A549 (cell line): ENCODE results near the gene TMEM231. TPM values are rescaled to one million over a fixed set of nuclear protein-coding genes. Genes with fewer than 3 reads are reported as not detected.

Experiments
- ATAC-seq, 2 experiments: fragments of 200-7000 bp in 1 of 2; fragments of >200 bp in 1 of 2; cut with Nextera tagmentation in 1 of 2; cut with Tn5 transposase in 1 of 2; 3 replicates each; pipeline versions ENCODE4 v1.8.0 to v1.9.1; 2018 to 2020; ENCODE audit warnings: mild to moderate bottlenecking in 1 of 2, moderate library complexity in 1 of 2
- CTCF ChIA-PET: fragments of 300-600 bp; sonication (Branson Sonifier 250); formaldehyde crosslinking; extraction: SDS; loops from one replicate; lab custom pipeline; 2021; ENCODE audit warnings: antibody characterized with exemption, inconsistent platforms; lab: Yijun Ruan, JAX
- POLR2A ChIA-PET: fragments of 350-600 bp; formaldehyde crosslinking; extraction: SDS; loops from one replicate; lab custom pipeline; 2021; ENCODE audit warnings: antibody characterized with exemption, inconsistent platforms; lab: Yijun Ruan, JAX
- DNase-seq, 2 experiments: peaks; one replicate each; pipeline versions ENCODE4 v3.0.0 to v3.0.0-alpha.2; 2011 to 2016; ENCODE audit warnings: low read depth in 1 of 2, low spot score in 1 of 2
- FAIRE-seq: peaks from 2 replicates; lab custom pipeline; 2011; peaks lifted over from hg19 to GRCh38; lab: Jason Lieb, UNC
- H3K27ac ChIP-seq, 2 experiments: fragments of >200 bp; sonication (Bioruptor Twin); formaldehyde crosslinking; 3 replicates each; pipeline ENCODE4 v1.5.1; 2016 to 2017
- H3K4me1 ChIP-seq: fragments of >200 bp; sonication (Bioruptor Twin); formaldehyde crosslinking; 3 replicates; pipeline ENCODE4 v1.6.1; 2016
- H3K4me2 ChIP-seq: fragments of >200 bp; sonication (Bioruptor Twin); formaldehyde crosslinking; 3 replicates; pipeline ENCODE4 v1.6.1; 2016
- H3K4me3 ChIP-seq: fragments of >200 bp; sonication (Bioruptor Twin); formaldehyde crosslinking; 3 replicates; pipeline ENCODE4 v1.5.1; 2016
- H3K9me3 ChIP-seq: fragments of >200 bp; sonication (Bioruptor Twin); formaldehyde crosslinking; 3 replicates; pipeline ENCODE4 v1.6.1; 2016
- CHD2 ChIP-seq: fragments of 150-350 bp; IDR thresholded peaks from 2 replicates; pipeline ENCODE4 v1.6.1; 2014; ENCODE audit warnings: low read length; ENCODE audit not compliant: partially characterized antibody
- CTCF ChIP-seq: fragments of >200 bp; sonication (Bioruptor Twin); formaldehyde crosslinking; IDR thresholded peaks from 3 replicates; pipeline ENCODE4 v1.5.1; 2016
- EHF ChIP-seq: fragments of 250-450 bp; sonication (Bioruptor Pico); IDR thresholded peaks from 2 replicates; pipeline ENCODE4 v1.5.0; 2020; ENCODE audit warnings: mild to moderate bottlenecking
- HES2 ChIP-seq: fragments of >200 bp; sonication (Bioruptor Twin); formaldehyde crosslinking; IDR thresholded peaks from 2 replicates; pipeline ENCODE4 v1.6.1; 2016
- HEYL ChIP-seq: fragments of 250-450 bp; sonication (Bioruptor Pico); IDR thresholded peaks from 2 replicates; pipeline ENCODE4 v1.8.0; 2021; ENCODE audit warnings: mild to moderate bottlenecking, moderate library complexity
- JUN ChIP-seq, 2 experiments: fragments of >200 bp; sonication (Bioruptor Twin); formaldehyde crosslinking; IDR thresholded peaks; 2 replicates in 1 of 2; 3 replicates in 1 of 2; pipeline ENCODE4 v1.6.1; 2016 to 2017
- POLR2AphosphoS2 ChIP-seq: conservative IDR thresholded peaks from 2 replicates; pipeline ENCODE4 v1.6.1; 2012; ENCODE audit warnings: low read length, improper control_type of control experiment, inconsistent platforms
- REST ChIP-seq: fragments of 200-600 bp; sonication (generic); IDR thresholded peaks from 2 replicates; pipeline ENCODE4 v1.6.1; 2016; ENCODE audit warnings: antibody characterized with exemption, mild to moderate bottlenecking, moderate library complexity
- RNF2 ChIP-seq: fragments of 200-600 bp; sonication (generic); IDR thresholded peaks from 2 replicates; pipeline ENCODE4 v1.6.1; 2016; ENCODE audit warnings: low read depth, mild to moderate bottlenecking, antibody characterized with exemption, moderate library complexity, borderline replicate concordance
- ZSCAN20 ChIP-seq: fragments of 250-450 bp; sonication (Bioruptor Pico); IDR thresholded peaks from 2 replicates; pipeline ENCODE4 v1.8.0; 2022; ENCODE audit warnings: mild to moderate bottlenecking, moderate library complexity
- WGBS: methylation state at CpG from one replicate; pipeline ENCODE4 v1.1.6; 2017; ENCODE audit errors: missing lambda C conversion rate; 5-methylcytosine and 5-hydroxymethylcytosine counted together
- polyA plus RNA-seq, 4 experiments: library from polyadenylated mRNA; depleted of rRNA in 3 of 4; stranded (reverse); fragments of >200 nt; fragmentation: RNase III in 1 of 4; extraction: RNeasy Plus Mini Kit Qiagen cat#74134 plus additional on column Dnase treatment in 1 of 4; gene quantifications; 2 replicates in 3 of 4; 3 replicates in 1 of 4; pipeline ENCODE4 v1.2.3, GENCODE V29; 2011 to 2017
- TF ChIP-seq, protein P1 (sequence below): fragments of >200 bp; sonication (Bioruptor Twin); formaldehyde crosslinking; IDR thresholded peaks from 3 replicates; pipeline ENCODE4 v1.6.1; 2016
- TF ChIP-seq, protein P2 (sequence below): IDR thresholded peaks from 2 replicates; pipeline ENCODE4 v1.6.1; 2012; ENCODE audit warnings: low read depth, borderline replicate concordance

TMEM231 gene
- polyA plus RNA-seq, 2 of the 4 experiments (the other 2 are of a cell fraction) = 5.3 to 11.4 TPM

DNA sequence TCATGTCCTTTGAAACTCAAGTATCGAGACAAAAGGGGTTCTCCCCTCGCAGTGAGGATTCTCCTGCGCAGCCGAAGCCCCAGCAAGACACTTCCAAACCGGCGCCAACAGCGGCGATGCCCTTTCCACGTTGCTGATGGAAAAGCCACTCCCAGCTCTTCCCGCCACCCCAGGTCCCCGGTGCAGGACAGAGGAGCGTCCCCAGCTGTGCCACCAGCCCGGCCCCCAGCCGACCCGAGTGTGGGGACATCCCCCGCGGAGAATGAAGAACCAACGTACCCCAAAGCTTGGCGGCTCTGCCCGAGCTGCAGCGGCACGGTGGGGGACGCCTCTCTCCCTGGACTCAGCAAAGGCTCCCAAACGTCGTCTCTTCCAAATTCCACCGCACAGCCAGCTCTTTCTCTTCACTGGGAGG is 61.4 kb downstream of the TMEM231 start:
- DNase-seq = no peak
- 79% methylated on average over 26 of the region's 26 CpGs for WGBS
- H3K9me3 ChIP-seq = no peaks in the 10 kb centered on the region
- H3K4me3 ChIP-seq = peak overlapping the region; percentile 44
- H3K4me1 ChIP-seq = 0 out of 3 replicates have a peak, but pooled peaks cover 3% of the 10 kb centered on the region
- ChIA-PET CTCF (interaction anchor here (0.7 to 5.4 kb wide), 10 partner anchors 8 to 296 kb away, joined by 3 to 41 read pairs (median 4); no protein-coding TSS in a partner anchor), POLR2A (interaction anchor here (1.1 to 1.6 kb wide), 2 partner anchors 8 to 61 kb away, joined by 3 to 4 read pairs; partner anchors contain the start of gene CFDP1)
- peak overlapping the region; percentile 94 for H3K4me2 ChIP-seq
- ATAC-seq = no peak
- TF ChIP-seq, protein P1, sequence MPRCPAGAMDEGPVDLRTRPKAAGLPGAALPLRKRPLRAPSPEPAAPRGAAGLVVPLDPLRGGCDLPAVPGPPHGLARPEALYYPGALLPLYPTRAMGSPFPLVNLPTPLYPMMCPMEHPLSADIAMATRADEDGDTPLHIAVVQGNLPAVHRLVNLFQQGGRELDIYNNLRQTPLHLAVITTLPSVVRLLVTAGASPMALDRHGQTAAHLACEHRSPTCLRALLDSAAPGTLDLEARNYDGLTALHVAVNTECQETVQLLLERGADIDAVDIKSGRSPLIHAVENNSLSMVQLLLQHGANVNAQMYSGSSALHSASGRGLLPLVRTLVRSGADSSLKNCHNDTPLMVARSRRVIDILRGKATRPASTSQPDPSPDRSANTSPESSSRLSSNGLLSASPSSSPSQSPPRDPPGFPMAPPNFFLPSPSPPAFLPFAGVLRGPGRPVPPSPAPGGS = no peak
- TF ChIP-seq HES2 (no peak), CHD2 (no peak), RNF2 (no peak), CTCF (no peak), ZSCAN20 (CRISPR knock-in tag) (no peak), REST (no peak), POLR2AphosphoS2 (no peak), JUN (IDR thresholded peaks at IDR 0.05) (no peak), HEYL (no peak)
- TF ChIP-seq, protein P2, sequence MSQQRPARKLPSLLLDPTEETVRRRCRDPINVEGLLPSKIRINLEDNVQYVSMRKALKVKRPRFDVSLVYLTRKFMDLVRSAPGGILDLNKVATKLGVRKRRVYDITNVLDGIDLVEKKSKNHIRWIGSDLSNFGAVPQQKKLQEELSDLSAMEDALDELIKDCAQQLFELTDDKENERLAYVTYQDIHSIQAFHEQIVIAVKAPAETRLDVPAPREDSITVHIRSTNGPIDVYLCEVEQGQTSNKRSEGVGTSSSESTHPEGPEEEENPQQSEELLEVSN = no peak
- TF ChIP-seq, all 56 proteins: peak for 0
- peak overlapping the region; percentile 60 to 83; a peak in 5 of 6 replicates for H3K27ac ChIP-seq
- no peak for FAIRE-seq

GRCh38 chr16:75494184-75494583 is 61.9 kb downstream of the TMEM231 start:
- TF ChIP-seq EHF (CRISPR knock-in tag) = no peak
- TF ChIP-seq, protein P1 = no peak
- ChIA-PET POLR2A (interaction anchor here (1.1 kb wide), 1 partner anchor 61 kb away, joined by 3 read pairs; the partner anchor contains the start of gene CFDP1), CTCF (interaction anchor here (1.1 to 5.4 kb wide), 7 partner anchors 21 to 56 kb away, joined by 3 to 41 read pairs (median 3); no protein-coding TSS in a partner anchor)
- WGBS = 90% methylated on average over 5 of the region's 5 CpGs
- no peak for DNase-seq
- Histone ChIP-seq H3K4me1 (0 out of 3 replicates have a peak, but pooled peaks cover 3% of the 10 kb centered on the region), H3K27ac (no peak overlapping the region), H3K4me3 (no peak overlapping the region), H3K9me3 (no peaks in the 10 kb centered on the region), H3K4me2 (no peak overlapping the region)
- no peak for FAIRE-seq
- ATAC-seq = no peak
